ACC112 (cell line): ENCODE data around the gene PTGIS.

ENCODE experiments used
- H2AFZ ChIP-seq: fragments of 200-600 bp; sonication (generic); one replicate; pipeline ENCODE4 v1.6.0; 2017; ENCODE audit warnings: antibody characterized with exemption, low read length; ENCODE audit not compliant: unreplicated experiment
- H3K27ac ChIP-seq: fragments of 200-600 bp; sonication (generic); 2 replicates; pipeline ENCODE4 v1.5.1; 2014; ENCODE audit warnings: low read depth, mild to moderate bottlenecking, antibody characterized with exemption, low read length, moderate library complexity
- H3K27me3 ChIP-seq: fragments of 200-600 bp; sonication (generic); 2 replicates; pipeline ENCODE4 v1.6.1; 2014; ENCODE audit warnings: mild to moderate bottlenecking, antibody characterized with exemption, low read length, moderate library complexity, mixed read lengths; ENCODE audit not compliant: insufficient read depth
- H3K36me3 ChIP-seq: fragments of 200-600 bp; sonication (generic); 2 replicates; pipeline ENCODE4 v1.6.1; 2016; ENCODE audit warnings: mild to moderate bottlenecking, antibody characterized with exemption, low read length, moderate library complexity, mixed read lengths; ENCODE audit not compliant: insufficient read depth
- H3K4me1 ChIP-seq: fragments of 200-600 bp; sonication (generic); one replicate; pipeline ENCODE4 v1.6.1; 2016; ENCODE audit warnings: low read length, mixed read lengths; ENCODE audit not compliant: insufficient read depth, unreplicated experiment, control insufficient read depth
- H3K4me3 ChIP-seq: fragments of 200-600 bp; sonication (generic); 2 replicates; pipeline ENCODE4 v1.5.1; 2014; ENCODE audit warnings: mild to moderate bottlenecking, low read depth, low read length
- H3K79me2 ChIP-seq: fragments of 200-600 bp; sonication (generic); one replicate; pipeline ENCODE4 v1.6.0; 2016; ENCODE audit warnings: low read length; ENCODE audit not compliant: control insufficient read depth, unreplicated experiment, insufficient read depth

The PTGIS gene

GRCh38 chr20:49594931-49595315 is 27.0 kb upstream of the PTGIS start:
- Histone ChIP-seq H3K4me1 (peaks cover 25% of the 10 kb centered on the region), H3K27me3 (no peaks in the 10 kb centered on the region), H2AFZ (no peak overlapping the region), H3K27ac (no peak overlapping the region), H3K36me3 (no peaks in the 10 kb centered on the region), H3K4me3 (no peak overlapping the region), H3K79me2 (no peaks in the 10 kb centered on the region)

- peak overlapping the region; percentile 15; the same call in 1 of the 2 replicates for H3K27ac ChIP-seq
- H3K27me3 ChIP-seq = no peaks in the 10 kb centered on the region
- H3K4me3 ChIP-seq = no peak overlapping the region
- H3K36me3 ChIP-seq = no peaks in the 10 kb centered on the region
- no peaks in the 10 kb centered on the region for H3K79me2 ChIP-seq
- peak overlapping the region; percentile 10 for H2AFZ ChIP-seq
- H3K4me1 ChIP-seq = peaks cover 25% of the 10 kb centered on the region
Measured at GRCh38 chr20:49594143-49594930, 26.4 kb upstream of the PTGIS start.

- Histone ChIP-seq H3K27ac (peak overlapping the region; percentile 15; the same call in 1 of the 2 replicates), H3K79me2 (no peaks in the 10 kb centered on the region), H2AFZ (no peak overlapping the region), H3K27me3 (no peaks in the 10 kb centered on the region), H3K4me1 (peaks cover 25% of the 10 kb centered on the region), H3K4me3 (no peak overlapping the region), H3K36me3 (no peaks in the 10 kb centered on the region)
Measured at GRCh38 chr20:49593466-49594142, 25.7 kb upstream of the PTGIS start.

- Histone ChIP-seq H3K27me3 (no peaks in the 10 kb centered on the region), H3K4me1 (peaks cover 30% of the 10 kb centered on the region), H2AFZ (no peak overlapping the region)
Measured at GRCh38 chr20:49592120-49592519, 24.2 kb upstream of the PTGIS start.

GRCh38 chr20:49591217-49591865 is 23.4 kb upstream of the PTGIS start:
- Histone ChIP-seq H3K4me1 (peaks cover 32% of the 10 kb centered on the region), H2AFZ (no peak overlapping the region), H3K4me3 (no peak overlapping the region), H3K79me2 (no peaks in the 10 kb centered on the region), H3K27ac (no peak overlapping the region), H3K27me3 (no peaks in the 10 kb centered on the region), H3K36me3 (no peaks in the 10 kb centered on the region)

More at GRCh38 chr20:49592120-49592519, 24.2 kb upstream of the PTGIS start:
- Histone ChIP-seq H3K27ac (no peak overlapping the region), H3K4me3 (no peak overlapping the region), H3K36me3 (no peaks in the 10 kb centered on the region), H3K79me2 (no peaks in the 10 kb centered on the region)

- H3K79me2 ChIP-seq = no peaks in the 10 kb centered on the region
- no peaks in the 10 kb centered on the region for H3K27me3 ChIP-seq
- peaks cover 23% of the 10 kb centered on the region for H3K4me1 ChIP-seq
- H3K4me3 ChIP-seq = no peak overlapping the region
- H2AFZ ChIP-seq = no peak overlapping the region
- H3K27ac ChIP-seq = no peak overlapping the region
- no peaks in the 10 kb centered on the region for H3K36me3 ChIP-seq
Measured at GRCh38 chr20:49590163-49591017, 22.5 kb upstream of the PTGIS start.

GRCh38 chr20:49589747-49590146 is 21.8 kb upstream of the PTGIS start:
- H3K4me1 ChIP-seq = peaks cover 25% of the 10 kb centered on the region
- no peak overlapping the region for H3K4me3 ChIP-seq
- H2AFZ ChIP-seq = no peak overlapping the region
- H3K79me2 ChIP-seq = no peaks in the 10 kb centered on the region
- no peak overlapping the region for H3K27ac ChIP-seq
- no peaks in the 10 kb centered on the region for H3K27me3 ChIP-seq
- no peaks in the 10 kb centered on the region for H3K36me3 ChIP-seq

GRCh38 chr20:49587111-49587570 is 19.2 kb upstream of the PTGIS start:
- Histone ChIP-seq H3K36me3 (no peaks in the 10 kb centered on the region), H3K4me3 (no peak overlapping the region), H3K79me2 (no peaks in the 10 kb centered on the region), H3K4me1 (peaks cover 24% of the 10 kb centered on the region), H3K27ac (no peak overlapping the region), H3K27me3 (no peaks in the 10 kb centered on the region), H2AFZ (no peak overlapping the region)

GRCh38 chr20:49585585-49586245 is 17.8 kb upstream of the PTGIS start:
- no peaks in the 10 kb centered on the region for H3K27me3 ChIP-seq
- no peaks in the 10 kb centered on the region for H3K79me2 ChIP-seq
- H2AFZ ChIP-seq = no peak overlapping the region
- no peak overlapping the region for H3K27ac ChIP-seq
- H3K4me3 ChIP-seq = no peak overlapping the region
- peaks cover 28% of the 10 kb centered on the region for H3K4me1 ChIP-seq
- no peaks in the 10 kb centered on the region for H3K36me3 ChIP-seq
